ENCODE data around the gene SERPINH1. TPM values are rescaled to one million over a fixed set of nuclear protein-coding genes. Genes with fewer than 3 reads are reported as not detected.

Gene SERPINH1
- polyA plus RNA-seq, 3 donors = 54.8 to 299 (median 110) TPM

DNA sequence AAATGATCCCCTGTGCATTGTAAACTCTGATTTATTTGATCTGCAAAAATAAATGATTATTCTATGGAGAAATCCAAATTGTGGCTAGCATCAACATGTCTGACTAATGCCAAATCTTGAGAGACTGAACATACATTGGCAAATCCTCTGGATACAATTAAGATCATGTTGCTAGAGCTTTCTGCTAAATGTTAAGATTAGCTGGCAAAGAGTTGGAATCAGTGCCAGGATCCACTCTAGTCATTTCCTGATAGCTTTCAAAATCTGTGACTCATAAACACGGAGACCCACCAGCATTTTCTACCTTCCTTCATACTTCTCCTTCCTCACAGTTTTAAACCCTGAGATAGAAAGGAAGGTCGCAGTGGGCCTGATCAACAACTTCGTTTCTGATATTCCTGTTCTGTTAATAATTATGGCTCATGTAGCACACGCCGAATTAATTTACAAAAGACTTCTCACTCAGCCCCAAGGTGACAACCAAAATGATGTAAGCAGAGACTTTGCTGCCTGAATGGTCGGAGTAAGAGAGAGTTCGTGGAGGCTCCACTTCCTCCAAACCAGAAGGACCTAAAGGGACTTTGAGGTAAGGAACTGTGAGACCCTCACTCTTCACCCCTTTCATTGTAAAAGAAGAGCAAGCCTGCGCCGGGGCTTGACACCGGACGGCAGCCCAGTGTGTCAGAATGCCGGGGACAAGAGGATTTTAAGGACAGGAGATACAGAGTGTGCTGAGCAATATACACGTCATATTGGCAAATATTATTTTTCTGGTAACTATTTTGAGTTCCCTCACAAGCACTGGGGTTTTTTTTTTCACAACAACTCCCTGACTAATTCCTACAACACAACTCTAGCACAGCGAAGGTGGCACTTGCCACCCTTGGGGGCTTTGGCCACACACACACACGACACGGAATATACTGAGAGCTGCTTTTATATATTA is 42.0 kb downstream of the SERPINH1 start:
- H3K27ac ChIP-seq (ENCODE audit: low read depth, low read length) = no peak overlapping the region
- WGBS, 3 donors = 85 to 86% (median 85%) methylated on average over 16 of the region's 16 CpGs

DNA sequence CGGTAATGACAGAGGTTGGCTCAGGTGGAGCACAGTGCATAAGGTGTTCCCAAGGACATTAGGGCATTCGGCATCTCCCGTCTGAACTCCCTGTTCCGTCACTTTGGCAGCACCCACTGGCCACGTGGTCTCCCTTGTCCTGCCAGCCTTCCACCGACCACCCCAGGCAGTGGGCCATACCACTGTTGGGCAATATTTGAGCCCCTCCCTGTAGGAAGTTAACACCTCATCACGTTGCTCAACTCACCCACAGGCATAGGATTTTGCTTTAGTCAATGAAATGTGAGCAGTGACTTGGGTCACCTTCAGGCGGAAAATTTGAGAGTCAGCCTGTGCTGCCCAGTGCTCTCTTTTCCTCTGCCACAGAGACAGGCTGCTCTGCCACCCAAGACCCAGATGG is 44.0 kb downstream of the SERPINH1 start:
- no peak overlapping the region for H3K27ac ChIP-seq (ENCODE audit: low read depth, low read length)
- 78 to 84% (median 79%) methylated on average over 8 of the region's 8 CpGs for WGBS, 3 donors

DNA sequence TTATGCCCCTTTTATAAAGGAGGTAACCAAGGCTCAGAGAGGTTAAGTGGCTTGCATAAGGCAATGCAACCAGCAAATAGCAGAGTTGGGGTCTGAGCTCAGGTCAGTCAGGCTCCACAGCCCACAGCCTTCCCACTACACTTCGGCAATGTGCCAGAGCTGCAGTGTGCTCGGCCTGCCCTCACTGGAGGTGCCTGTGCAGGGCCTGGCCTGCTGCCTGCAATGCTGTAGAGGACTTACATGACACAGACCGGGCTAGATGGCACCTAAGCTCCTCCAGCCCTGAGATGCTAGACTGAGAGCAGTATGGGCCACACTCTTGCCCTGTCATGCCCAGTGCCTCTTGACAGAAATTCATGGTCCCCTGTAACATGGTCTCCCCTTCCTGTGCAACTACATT is 49.8 kb downstream of the SERPINH1 start:
- WGBS, 3 donors = 88 to 91% (median 90%) methylated on average over 3 of the region's 3 CpGs
- H3K27ac ChIP-seq (ENCODE audit: low read depth, low read length) = no peak overlapping the region

DNA sequence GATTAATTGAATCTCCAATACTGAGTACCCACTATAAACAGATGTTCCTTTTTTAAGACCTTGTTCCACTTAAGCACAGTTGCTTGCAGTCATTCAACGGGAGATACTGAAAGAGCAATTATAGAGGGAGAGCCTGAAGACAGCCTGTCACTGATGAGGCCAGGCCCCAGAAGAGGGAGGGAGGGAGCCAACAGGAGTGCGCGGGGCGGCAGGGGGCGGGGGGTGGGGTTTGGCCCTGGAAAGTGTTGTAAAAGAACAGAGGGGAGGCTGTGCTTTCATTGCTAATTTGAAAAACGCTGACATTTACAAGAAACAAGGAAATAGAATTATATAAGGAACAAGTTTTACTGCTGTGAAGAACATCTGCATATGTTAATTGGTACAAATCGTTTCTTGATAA is 53.7 kb downstream of the SERPINH1 start:
- WGBS, 3 donors = 48 to 56% (median 56%) methylated on average over 7 of the region's 7 CpGs
- no peak overlapping the region for H3K27ac ChIP-seq (ENCODE audit: low read depth, low read length)

DNA sequence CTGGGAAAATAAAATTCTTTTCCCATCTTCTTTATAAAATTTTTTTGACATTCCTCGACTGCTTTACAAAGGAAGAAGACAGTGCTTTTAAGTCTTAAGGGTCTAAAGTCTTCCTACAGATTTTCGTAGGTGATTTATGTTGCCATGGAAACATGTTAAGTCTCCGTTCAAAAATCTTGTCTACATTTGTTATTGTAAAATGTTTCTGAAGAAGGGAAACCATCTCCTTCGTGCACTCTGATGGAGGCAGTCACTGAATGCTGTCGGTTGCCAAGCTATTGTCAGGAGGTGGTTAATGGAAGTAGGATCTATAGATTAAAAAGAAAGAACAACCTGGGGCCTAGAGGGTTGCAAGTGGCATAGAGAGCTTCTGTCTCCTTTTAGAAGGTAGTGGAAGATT is 54.2 kb downstream of the SERPINH1 start:
- WGBS, 3 donors = 76 to 79% (median 78%) methylated on average over 5 of the region's 5 CpGs
- H3K27ac ChIP-seq (ENCODE audit: low read depth, low read length) = no peak overlapping the region

Other genes with a start within 250 kb of the SERPINH1 start
- gene ARRB1, start 210.6 kb upstream of the SERPINH1 start, polyA plus RNA-seq = 10 to 100 TPM; 28.2 to 36.6 (median 35.8) TPM
- 1,000 to 10,000 TPM; 1,862 to 3,388 (median 2,569) TPM for gene RPS3, start 162.7 kb upstream of the SERPINH1 start, polyA plus RNA-seq
- 1 to 10 TPM in 1 of 3 donors, under 1 TPM in 2; 0.56 to 2.3 (median 0.65) TPM for gene KLHL35, start 129.1 kb upstream of the SERPINH1 start, polyA plus RNA-seq
- 10 to 100 TPM; 25.6 to 49.8 (median 34.1) TPM for gene GDPD5, start 36.3 kb upstream of the SERPINH1 start, polyA plus RNA-seq
- 1 to 10 TPM; 1.1 to 1.8 (median 1.3) TPM for gene MAP6, start 106.8 kb downstream of the SERPINH1 start, polyA plus RNA-seq
- gene MOGAT2, start 155.6 kb downstream of the SERPINH1 start, polyA plus RNA-seq = 1 to 10 TPM in 1 of 3 donors, under 1 TPM in 2; 0.18 to 2.0 (median 0.34) TPM
- gene DGAT2, start 206.5 kb downstream of the SERPINH1 start, polyA plus RNA-seq = 1,000 to 10,000 TPM in 1 of 3 donors, 100 to 1,000 TPM in 2; 140 to 1,953 (median 168) TPM

Data from adipose tissue (tissue), 3 donors.